Activated CD4-positive, alpha-beta T cell treated with anti-CD3 and anti-CD28 coated beads for 36 hours (primary cell): ENCODE measurements around the gene CD247. TPM values are rescaled to one million over a fixed set of nuclear protein-coding genes. Genes with fewer than 3 reads are reported as not detected.

Experiments
- ATAC-seq: fragments of 200-7000 bp; cut with Tn5 transposase; one replicate; pipeline ENCODE4 v1.10.0; 2021; ENCODE audit warnings: mild to moderate bottlenecking, moderate library complexity
- CTCF ChIA-PET: fragments of 350-600 bp; sonication (Branson Sonifier 250); formaldehyde crosslinking; loops from one replicate; lab custom pipeline; 2021; ENCODE audit warnings: antibody characterized with exemption; lab: Charles Lee
- POLR2A ChIA-PET: fragments of 350-600 bp; sonication (Branson Sonifier 250); formaldehyde crosslinking; loops from one replicate; lab custom pipeline; 2021; ENCODE audit warnings: antibody characterized with exemption, inconsistent platforms; lab: Charles Lee
- DNase-seq: peaks from one replicate; pipeline ENCODE4 v3.0.0-alpha.2; 2020
- H3K27ac Mint-ChIP-seq: one replicate; pipeline ENCODE4 v1.8.0; 2021; ENCODE audit warnings: mixed read lengths
- H3K27me3 Mint-ChIP-seq: one replicate; pipeline ENCODE4 v1.8.0; 2021; ENCODE audit warnings: mixed read lengths
- H3K36me3 Mint-ChIP-seq: one replicate; pipeline ENCODE4 v1.8.0; 2021; ENCODE audit warnings: low read depth, mixed read lengths
- H3K4me1 Mint-ChIP-seq: one replicate; pipeline ENCODE4 v1.8.0; 2021; ENCODE audit warnings: mixed read lengths
- H3K4me3 Mint-ChIP-seq: one replicate; pipeline ENCODE4 v1.8.0; 2021; ENCODE audit warnings: mild to moderate bottlenecking, moderate library complexity, mixed read lengths
- H3K9me3 Mint-ChIP-seq: one replicate; pipeline ENCODE4 v1.8.0; 2021; ENCODE audit warnings: low read depth, mixed read lengths
- intact Hi-C, 2 experiments: fragments of 100-400 bp; cut with DNase I in 1 of 2; cut with micrococcal nuclease in 1 of 2; formaldehyde crosslinking; loops; one replicate each; pipeline versions ENCODE4 v1.14.2 to v1.15.1; 2022 to 2024; cut with DNase I, micrococcal nuclease
- total RNA-seq, 2 experiments: library from RNA; stranded (reverse); gene quantifications; one replicate each; pipeline ENCODE4 v1.2.3, GENCODE V29; 2021

Gene CD247
- total RNA-seq, 2 experiments from 2014 or later: 149 TPM

DNA sequence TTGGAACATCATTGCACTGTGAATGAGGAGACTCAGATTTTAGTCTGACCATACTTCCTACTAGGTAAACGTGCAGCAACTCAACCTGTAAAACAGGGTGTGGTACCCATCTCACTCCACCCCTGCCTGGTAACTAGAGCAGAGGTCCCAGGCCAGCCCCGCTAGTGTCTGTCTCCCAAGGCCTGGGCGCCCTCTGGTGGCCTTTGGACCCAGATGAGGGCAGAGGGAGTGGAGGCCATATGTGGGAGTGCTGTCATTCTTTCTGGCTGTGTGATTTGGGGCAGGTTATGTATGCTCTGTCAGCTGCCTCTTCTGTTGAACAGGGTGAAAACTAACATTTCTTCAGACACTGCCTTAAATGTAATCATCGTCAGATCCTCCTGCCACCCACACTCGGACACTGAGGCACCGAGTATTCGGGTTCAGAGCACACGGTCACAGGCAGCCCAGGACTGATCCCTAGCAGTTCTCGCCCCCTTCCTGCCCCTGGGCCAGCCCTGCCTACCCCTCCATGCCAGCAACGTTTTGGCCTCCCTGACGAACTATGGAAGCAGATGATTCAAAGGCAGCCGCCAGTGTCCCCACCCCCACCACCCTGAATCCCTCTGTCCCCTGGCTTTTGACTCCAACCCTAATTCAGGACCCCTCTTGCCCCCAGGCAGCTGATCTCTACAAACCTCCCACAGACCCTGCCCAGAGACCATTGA lies 76.0 kb downstream of the CD247 start:
- peaks cover 64% of the 10 kb centered on the region for H3K36me3 Mint-ChIP-seq
- ChIA-PET POLR2A (no interaction called here), CTCF (interaction anchor here (0.7 to 4.2 kb wide), 16 partner anchors 11 to 174 kb away, joined by 3 to 41 read pairs (median 6); partner anchors contain the start of gene CD247)
- no peaks in the 10 kb centered on the region for H3K9me3 Mint-ChIP-seq
- DNase-seq (peak; percentile 94), ATAC-seq (peak; percentile 80)
- H3K27ac Mint-ChIP-seq: peak overlapping the region; percentile 68
- peaks cover 84% of the 10 kb centered on the region for H3K4me1 Mint-ChIP-seq
- no peaks in the 10 kb centered on the region for H3K27me3 Mint-ChIP-seq
- no peak overlapping the region for H3K4me3 Mint-ChIP-seq
- intact Hi-C loops: loop anchor here (1.0 to 5.0 kb wide), 5 partner anchors 40 to 376 kb away; no protein-coding TSS in a partner anchor

GRCh38 chr1:167441222-167441621 lies 77.1 kb downstream of the CD247 start:
- CTCF ChIA-PET: interaction anchor here (0.9 to 4.2 kb wide), 13 partner anchors 10 to 173 kb away, joined by 3 to 41 read pairs (median 4); partner anchors contain the start of gene CD247
- ATAC-seq (no peak), DNase-seq (no peak)
- intact Hi-C loops: loop anchor here in 1 of 2 experiments (5.0 kb wide), 1 partner anchor 39 kb away; no protein-coding TSS in a partner anchor
- Mint-ChIP-seq H3K9me3 (no peaks in the 10 kb centered on the region), H3K36me3 (peaks cover 66% of the 10 kb centered on the region), H3K4me1 (peaks cover 84% of the 10 kb centered on the region), H3K27me3 (no peaks in the 10 kb centered on the region), H3K27ac (peak overlapping the region; percentile 53), H3K4me3 (no peak overlapping the region)
- POLR2A ChIA-PET: interaction anchor here (0.6 kb wide), 1 partner anchor 23 kb away, joined by 10 read pairs; no protein-coding TSS in a partner anchor

DNA sequence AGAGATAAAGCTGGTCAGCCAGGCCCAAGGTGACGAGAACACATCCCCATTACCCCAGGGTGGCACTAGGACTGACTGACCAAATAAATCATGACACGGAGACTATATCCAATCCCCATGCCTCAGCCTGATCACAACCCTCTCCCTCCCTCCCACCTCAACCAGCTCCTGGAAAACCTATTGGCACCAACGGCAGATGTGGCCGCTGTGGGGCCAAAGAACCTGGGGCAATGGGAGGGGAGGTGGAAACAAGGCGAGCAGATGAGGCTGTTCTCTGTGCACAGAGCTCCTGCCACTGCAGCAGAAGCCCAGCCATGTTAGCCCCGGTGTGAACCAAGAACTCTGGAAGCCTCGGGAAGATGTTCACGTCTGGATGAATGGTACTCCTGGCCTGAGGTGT lies 77.6 kb downstream of the CD247 start:
- intact Hi-C loops: loop anchor here in 1 of 2 experiments (5.0 kb wide), 1 partner anchor 38 kb away; no protein-coding TSS in a partner anchor
- H3K4me1 Mint-ChIP-seq: peaks cover 84% of the 10 kb centered on the region
- H3K27ac Mint-ChIP-seq: no peak overlapping the region
- ATAC-seq: no peak
- ChIA-PET CTCF (interaction anchor here (0.7 to 4.2 kb wide), 13 partner anchors 22 to 172 kb away, joined by 3 to 41 read pairs (median 4); partner anchors contain the start of gene CD247), POLR2A (interaction anchor here (0.6 kb wide), 1 partner anchor 29 kb away, joined by 4 read pairs; no protein-coding TSS in a partner anchor)
- H3K36me3 Mint-ChIP-seq: peaks cover 67% of the 10 kb centered on the region
- no peak overlapping the region for H3K4me3 Mint-ChIP-seq
- no peak for DNase-seq
- H3K27me3 Mint-ChIP-seq: no peaks in the 10 kb centered on the region
- no peaks in the 10 kb centered on the region for H3K9me3 Mint-ChIP-seq

DNA sequence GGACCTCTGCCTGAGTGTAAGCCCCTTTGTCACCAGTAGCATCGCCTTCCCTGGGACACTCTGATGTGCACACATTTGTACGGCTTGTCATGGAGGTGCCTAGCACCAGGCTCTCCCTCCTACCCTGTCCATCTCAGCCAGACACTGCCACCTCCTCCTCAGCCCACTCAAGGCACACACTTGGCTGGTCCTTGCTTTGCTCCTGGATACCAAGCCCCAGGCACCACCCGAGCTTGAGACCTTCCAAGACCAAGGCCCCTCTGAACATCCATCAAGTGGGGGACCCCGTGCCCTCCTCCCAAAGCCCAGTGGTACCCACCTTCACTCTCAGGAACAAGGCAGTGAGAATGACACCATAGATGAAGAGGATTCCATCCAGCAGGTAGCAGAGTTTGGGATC lies 78.0 kb downstream of the CD247 start:
- Mint-ChIP-seq H3K9me3 (no peaks in the 10 kb centered on the region), H3K4me3 (no peak overlapping the region), H3K36me3 (peaks cover 67% of the 10 kb centered on the region), H3K27me3 (no peaks in the 10 kb centered on the region), H3K4me1 (peaks cover 84% of the 10 kb centered on the region), H3K27ac (peak overlapping the region; percentile 4)
- no peak for DNase-seq
- ChIA-PET CTCF (interaction anchor here (0.7 to 4.2 kb wide), 10 partner anchors 74 to 172 kb away, joined by 3 to 41 read pairs (median 4); partner anchors contain the start of gene CD247), POLR2A (interaction anchor here (0.6 kb wide), 1 partner anchor 30 kb away, joined by 4 read pairs; no protein-coding TSS in a partner anchor)
- ATAC-seq: no peak
- intact Hi-C loops: loop anchor here in 1 of 2 experiments (5.0 kb wide), 1 partner anchor 38 kb away; no protein-coding TSS in a partner anchor

GRCh38 chr1:167439301-167439988 lies 78.9 kb downstream of the CD247 start:
- no peaks in the 10 kb centered on the region for H3K9me3 Mint-ChIP-seq
- intact Hi-C loops: loop anchor here in 1 of 2 experiments (10.0 kb wide), 1 partner anchor 375 kb away; no protein-coding TSS in a partner anchor
- ChIA-PET CTCF (interaction anchor here (0.6 to 3.5 kb wide), 8 partner anchors 80 to 529 kb away, joined by 3 to 17 read pairs (median 4); partner anchors contain the start of gene CD247), POLR2A (interaction anchor here (0.9 kb wide), 1 partner anchor 15 kb away, joined by 4 read pairs; no protein-coding TSS in a partner anchor)
- peak; percentile 67 for DNase-seq
- H3K36me3 Mint-ChIP-seq: peaks cover 66% of the 10 kb centered on the region
- no peaks in the 10 kb centered on the region for H3K27me3 Mint-ChIP-seq
- H3K27ac Mint-ChIP-seq: peak overlapping the region; percentile 14
- ATAC-seq: peak; percentile 28
- peak overlapping the region; percentile 35 for H3K4me3 Mint-ChIP-seq
- peaks cover 85% of the 10 kb centered on the region for H3K4me1 Mint-ChIP-seq

DNA sequence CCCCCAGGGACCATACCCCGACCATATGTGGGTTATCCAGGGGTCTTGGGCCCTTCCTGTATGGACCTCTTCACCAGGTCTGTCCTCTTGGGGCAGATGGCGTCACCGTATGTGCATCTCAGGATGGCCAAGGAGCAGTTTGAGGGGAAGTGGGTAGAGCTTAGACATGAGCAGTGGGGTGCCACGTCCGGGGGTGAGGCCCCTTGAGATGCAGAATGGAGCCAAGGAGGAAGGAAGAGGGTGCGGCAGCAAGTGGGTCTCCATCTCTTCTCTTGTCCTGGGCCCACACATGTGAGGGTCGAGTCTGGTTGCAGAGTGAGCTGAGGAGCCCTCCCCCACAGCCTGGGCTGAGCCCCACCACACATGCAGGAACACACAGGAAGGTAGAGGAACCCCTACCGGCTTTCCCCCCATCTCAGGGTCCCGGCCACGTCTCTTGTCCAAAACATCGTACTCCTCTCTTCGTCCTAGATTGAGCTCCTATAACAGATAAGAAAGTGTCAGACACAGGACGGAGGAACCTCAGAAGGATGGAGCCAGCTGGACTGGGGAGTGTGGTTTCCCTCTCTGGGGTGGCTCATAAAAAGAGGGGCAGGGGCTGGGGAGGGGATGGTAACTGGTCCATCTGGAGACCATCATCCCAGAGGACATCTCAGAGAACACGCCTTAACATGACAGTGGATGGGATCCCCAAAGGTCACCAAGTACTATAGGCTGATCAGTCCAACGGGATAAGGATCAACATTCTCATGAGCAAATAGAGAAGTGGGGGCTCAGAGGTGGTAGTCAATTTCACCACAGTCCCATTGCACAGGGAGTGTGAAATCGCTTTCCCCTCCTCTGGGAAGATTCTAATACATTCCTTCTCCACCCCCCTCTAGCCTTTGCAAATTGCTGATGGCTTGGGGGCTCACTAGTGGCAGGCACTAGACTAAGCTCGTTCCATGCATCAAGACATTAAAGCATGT lies 79.9 kb downstream of the CD247 start:
- Mint-ChIP-seq H3K27ac (peak overlapping the region; percentile 45), H3K9me3 (no peaks in the 10 kb centered on the region), H3K4me1 (peaks cover 82% of the 10 kb centered on the region), H3K36me3 (peaks cover 70% of the 10 kb centered on the region), H3K27me3 (no peaks in the 10 kb centered on the region), H3K4me3 (no peak overlapping the region)
- DNase-seq (no peak), ATAC-seq (no peak)
- ChIA-PET CTCF (interaction anchor here (0.7 to 3.5 kb wide), 13 partner anchors 10 to 528 kb away, joined by 3 to 17 read pairs (median 3); partner anchors contain the start of gene CD247), POLR2A (interaction anchor here (0.6 to 0.9 kb wide), 2 partner anchors 16 to 79 kb away, joined by 3 to 4 read pairs; no protein-coding TSS in a partner anchor)
- intact Hi-C loops: loop anchor here in 1 of 2 experiments (10.0 kb wide), 1 partner anchor 374 kb away; no protein-coding TSS in a partner anchor

GRCh38 chr1:167435484-167435883 lies 82.8 kb downstream of the CD247 start:
- Mint-ChIP-seq H3K4me3 (no peak overlapping the region), H3K27ac (peak overlapping the region; percentile 49), H3K4me1 (peaks cover 66% of the 10 kb centered on the region), H3K36me3 (peaks cover 72% of the 10 kb centered on the region), H3K27me3 (no peaks in the 10 kb centered on the region), H3K9me3 (no peaks in the 10 kb centered on the region)
- DNase-seq: no peak
- intact Hi-C loops: loop anchor here in 1 of 2 experiments (10.0 kb wide), 1 partner anchor 371 kb away; no protein-coding TSS in a partner anchor
- CTCF ChIA-PET: no interaction called here
- POLR2A ChIA-PET: no interaction called here
- ATAC-seq: no peak

DNA sequence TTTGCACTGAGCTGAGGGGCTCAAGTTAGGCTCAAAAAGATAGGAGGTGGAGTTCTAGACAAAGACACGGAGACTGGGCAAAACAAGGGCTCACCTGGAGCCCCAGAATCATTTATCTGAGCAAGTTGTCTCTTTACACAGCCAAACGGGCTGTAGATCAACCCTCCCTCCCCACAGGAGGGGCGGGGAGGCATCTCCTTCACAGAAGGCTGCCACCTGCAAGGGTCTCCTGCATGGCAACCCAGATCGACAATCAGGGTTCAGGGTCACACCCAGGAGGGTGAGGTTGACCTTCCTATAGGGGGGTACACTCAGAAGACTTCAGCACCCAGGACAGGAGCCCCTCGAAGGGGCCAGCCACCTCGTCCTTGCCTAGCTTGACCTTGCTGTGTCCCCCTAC lies 84.0 kb downstream of the CD247 start:
- Mint-ChIP-seq H3K27me3 (no peaks in the 10 kb centered on the region), H3K4me3 (no peak overlapping the region), H3K4me1 (peaks cover 63% of the 10 kb centered on the region), H3K36me3 (peaks cover 65% of the 10 kb centered on the region), H3K9me3 (no peaks in the 10 kb centered on the region), H3K27ac (peak overlapping the region; percentile 42)
- no peak for ATAC-seq
- intact Hi-C loops: loop anchor here in 1 of 2 experiments (10.0 kb wide), 1 partner anchor 370 kb away; no protein-coding TSS in a partner anchor
- CTCF ChIA-PET: interaction anchor here (1.1 kb wide), 1 partner anchor 106 kb away, joined by 3 read pairs; no protein-coding TSS in a partner anchor
- no peak for DNase-seq
- POLR2A ChIA-PET: no interaction called here

- ChIA-PET POLR2A (no interaction called here), CTCF (interaction anchor here (0.9 to 1.1 kb wide), 2 partner anchors 14 to 106 kb away, joined by 3 read pairs; no protein-coding TSS in a partner anchor)
- DNase-seq (no peak), ATAC-seq (no peak)
- H3K36me3 Mint-ChIP-seq: peaks cover 64% of the 10 kb centered on the region
- no peaks in the 10 kb centered on the region for H3K27me3 Mint-ChIP-seq
- intact Hi-C loops: loop anchor here in 1 of 2 experiments (10.0 kb wide), 1 partner anchor 369 kb away; no protein-coding TSS in a partner anchor
- no peaks in the 10 kb centered on the region for H3K9me3 Mint-ChIP-seq
- peaks cover 63% of the 10 kb centered on the region for H3K4me1 Mint-ChIP-seq
- H3K4me3 Mint-ChIP-seq: no peak overlapping the region
- H3K27ac Mint-ChIP-seq: peak overlapping the region; percentile 37
Observed at GRCh38 chr1:167433884-167434283, 84.4 kb downstream of the CD247 start.
